ENCODE measurements around the gene HDX.
"Not testable (repeated sequence)": the region's sequence is repeated elsewhere in the genome, so short reads cannot be mapped to it uniquely, and the experiment has no call there.

HDX gene

GRCh38 chrX:84501798-84502628, at the start of gene HDX:
Gene HDX (minus strand): TSS chrX:84502453. CDS start chrX:84475397, 27,056 bp downstream.
- peak; percentile 86 for DNase-seq

DNA sequence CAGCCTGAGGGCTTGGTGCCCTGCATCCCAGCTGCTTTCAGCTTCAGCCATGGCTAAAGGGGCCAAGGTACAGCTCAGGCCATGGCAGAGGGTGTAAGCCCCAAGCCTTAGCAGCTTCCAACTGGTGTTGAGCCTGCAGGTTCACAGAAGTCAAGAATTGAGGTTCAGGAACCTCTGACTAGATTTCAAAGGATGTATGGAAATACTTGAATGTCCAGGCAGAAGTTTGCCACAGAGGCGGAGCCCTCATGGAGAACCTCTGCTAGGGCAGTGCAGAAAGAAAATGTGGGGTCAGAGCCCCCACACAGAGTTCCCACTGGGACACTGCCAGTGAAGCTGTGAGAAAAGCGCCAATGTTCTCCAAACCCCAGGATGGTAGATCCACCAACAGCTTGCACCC, 39.1 kb upstream of the HDX start:
- DNase-seq, result not testable (repeated sequence)

DNA sequence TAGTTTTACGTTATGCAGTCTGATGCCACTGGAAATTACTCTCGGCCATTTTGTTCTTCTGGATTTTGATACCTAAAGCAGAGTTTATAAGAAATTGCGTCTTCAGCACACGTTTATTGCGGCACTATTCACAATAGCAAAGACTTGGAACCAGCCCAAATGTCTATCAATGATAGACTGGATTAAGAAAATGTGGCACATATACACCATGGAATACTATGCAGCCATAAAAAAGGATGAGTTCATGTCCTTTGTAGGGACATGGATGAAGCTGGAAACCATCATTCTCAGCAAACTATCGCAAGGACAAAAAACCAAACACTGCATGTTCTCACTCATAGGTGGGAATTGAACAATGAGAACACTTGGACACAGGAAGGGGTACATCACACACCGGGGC, 35.4 kb upstream of the HDX start:
- DNase-seq, result not testable (repeated sequence)

- no peak for DNase-seq
Observed at GRCh38 chrX:84488426-84488825, 13.8 kb downstream of the HDX start.

- no peak for DNase-seq
Observed at GRCh38 chrX:84487365-84488353, 14.6 kb downstream of the HDX start.

- DNase-seq, result no peak
Observed at GRCh38 chrX:84479086-84479485, 23.2 kb downstream of the HDX start.

DNA sequence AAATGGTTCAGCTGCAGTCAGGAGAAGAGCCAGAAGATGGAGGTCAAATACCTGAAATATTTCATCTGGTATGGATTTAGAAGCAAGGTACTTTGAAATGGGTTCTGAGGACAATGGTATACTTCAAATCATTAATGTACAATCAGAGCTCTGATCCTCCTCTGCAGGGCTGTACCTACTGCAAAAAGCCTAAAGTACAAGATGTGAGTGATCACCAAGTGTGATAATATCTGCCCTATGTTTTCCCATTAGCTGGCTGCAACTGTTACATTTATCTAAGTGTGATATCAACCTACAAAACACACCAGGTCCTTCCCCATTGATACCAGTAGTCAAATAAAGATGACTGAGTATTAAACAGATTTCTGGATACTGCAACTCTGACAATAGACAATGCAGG, 25.1 kb downstream of the HDX start:
- DNase-seq, result no peak

DNA sequence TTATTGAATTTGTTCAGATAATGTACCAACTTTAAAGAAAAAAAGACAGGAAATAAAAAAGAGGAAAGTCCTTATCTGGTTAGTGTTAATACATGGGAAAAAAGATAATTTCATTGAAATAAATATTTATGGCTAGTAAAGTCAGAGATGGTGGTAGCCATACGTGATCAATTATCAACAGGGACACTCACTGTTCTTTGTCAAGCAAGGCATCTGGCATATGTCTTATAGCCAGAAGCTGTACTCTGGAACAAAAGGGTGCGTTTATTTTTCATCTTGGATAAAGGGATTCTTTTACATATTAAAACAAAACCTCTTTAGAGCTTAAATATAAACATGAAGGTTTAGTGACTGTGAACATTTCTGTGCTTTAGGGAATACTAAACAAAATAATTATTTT, 26.7 kb downstream of the HDX start:
- no peak for DNase-seq

- no peak for DNase-seq
Observed at GRCh38 chrX:84475101-84475500, 27.2 kb downstream of the HDX start.

DNA sequence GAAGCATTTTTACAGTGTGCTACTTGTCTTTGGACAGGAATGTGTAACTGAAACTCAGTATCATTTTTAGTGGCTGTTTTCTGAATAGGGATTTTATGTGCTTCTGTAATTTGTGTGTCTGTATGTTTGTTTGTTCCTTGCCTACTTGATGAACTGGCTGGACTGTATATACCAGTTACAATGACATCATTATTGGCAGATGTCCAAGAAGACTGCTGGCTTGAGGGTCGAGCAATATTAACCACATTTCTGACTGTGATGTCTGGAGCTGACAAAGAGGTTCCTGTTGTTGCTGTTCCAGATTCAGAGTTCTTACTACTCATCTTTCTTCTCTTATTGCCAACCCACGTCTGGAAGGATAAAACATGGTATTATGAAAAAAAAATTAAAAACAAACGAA, 33.0 kb downstream of the HDX start:
- peak; percentile 28 for DNase-seq

- DNase-seq, result no peak
Observed at GRCh38 chrX:84467898-84468297, 34.4 kb downstream of the HDX start.

DNA sequence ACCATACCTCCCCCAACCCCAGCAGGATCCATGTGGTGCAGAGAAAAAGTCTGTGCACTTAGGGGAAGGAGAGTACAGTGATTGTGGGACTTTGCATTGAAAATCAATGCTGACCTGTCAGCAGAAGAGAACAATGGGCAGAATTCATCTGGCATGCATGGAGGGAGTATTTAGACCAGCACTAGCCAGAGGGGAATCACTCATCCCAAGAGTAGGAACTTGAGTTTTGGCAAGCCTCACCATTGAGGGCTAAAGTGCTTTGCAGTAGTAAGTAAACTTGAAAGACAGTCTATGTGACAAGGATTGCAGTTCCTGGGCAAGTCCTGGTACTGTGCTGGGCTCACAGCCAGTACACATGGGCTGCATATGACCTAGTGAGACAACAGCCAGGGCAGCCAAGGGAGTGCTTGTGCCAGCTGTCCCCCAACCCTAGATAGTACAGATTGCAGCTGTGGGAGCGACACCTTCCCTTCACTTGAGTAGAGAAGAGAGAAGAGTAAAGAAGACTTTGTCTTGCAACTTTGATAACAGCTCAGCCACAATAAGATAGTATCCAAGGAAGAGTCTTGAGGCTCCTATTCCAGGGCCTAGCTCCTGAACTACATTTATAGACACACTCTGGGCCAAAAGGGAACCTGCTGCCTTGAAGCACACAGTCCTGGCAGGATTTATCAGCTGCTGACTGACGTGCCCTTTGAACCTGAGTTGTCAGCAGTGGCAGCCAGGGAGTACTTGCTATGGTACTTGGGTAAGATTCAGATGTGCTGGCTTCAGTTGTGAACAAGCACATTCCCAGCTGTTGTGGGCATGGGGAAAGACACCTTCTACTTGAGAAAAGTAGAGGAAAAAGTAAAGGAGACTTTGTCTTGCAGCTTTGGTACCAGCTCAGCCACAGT, 48.7 kb downstream of the HDX start:
- DNase-seq, result no peak

GRCh38 chrX:84441143-84441542, 61.1 kb downstream of the HDX start:
- no peak for DNase-seq

GRCh38 chrX:84415140-84415539, 87.1 kb downstream of the HDX start:
- no peak for DNase-seq

DNA sequence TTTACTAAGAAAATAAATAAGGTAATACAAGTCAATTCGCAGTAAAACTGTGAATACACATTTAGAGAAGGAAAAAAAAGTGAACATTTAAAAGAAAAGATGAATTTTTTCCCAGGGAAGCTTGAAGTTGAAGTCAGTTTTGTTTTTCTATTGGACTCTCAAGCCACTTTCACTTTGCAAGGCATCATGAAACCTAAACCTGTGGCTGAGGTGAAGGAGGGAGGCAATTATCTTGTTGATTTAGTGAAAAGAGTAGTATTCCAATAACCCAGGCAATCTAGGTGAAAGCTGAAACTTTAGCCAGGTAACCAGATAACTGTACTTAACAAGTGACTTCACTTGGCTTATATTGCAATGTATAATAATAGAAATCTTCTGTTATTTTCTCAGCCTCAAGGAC, 138.6 kb downstream of the HDX start:
- no peak for DNase-seq

DNA sequence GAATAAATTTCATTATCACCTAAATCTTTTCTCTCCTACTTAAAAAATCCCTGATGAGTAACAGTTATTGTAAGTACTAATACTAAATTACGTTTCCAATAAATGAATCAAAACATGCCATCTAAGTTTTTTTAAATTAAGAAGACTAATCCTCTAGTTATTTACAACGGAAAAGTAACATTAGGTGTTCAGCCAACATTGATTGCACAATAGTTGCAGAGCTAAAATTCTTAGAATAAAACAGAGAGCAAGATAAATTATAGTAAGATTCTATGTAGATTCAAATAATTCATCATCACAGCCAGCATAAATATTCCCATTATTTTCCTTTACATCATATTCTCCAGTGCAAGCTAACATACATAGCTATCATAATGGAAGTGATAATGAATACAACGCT, 139.2 kb downstream of the HDX start:
- no peak for DNase-seq

GRCh38 chrX:84362184-84362838, 139.9 kb downstream of the HDX start:
- DNase-seq, result no peak

DNA sequence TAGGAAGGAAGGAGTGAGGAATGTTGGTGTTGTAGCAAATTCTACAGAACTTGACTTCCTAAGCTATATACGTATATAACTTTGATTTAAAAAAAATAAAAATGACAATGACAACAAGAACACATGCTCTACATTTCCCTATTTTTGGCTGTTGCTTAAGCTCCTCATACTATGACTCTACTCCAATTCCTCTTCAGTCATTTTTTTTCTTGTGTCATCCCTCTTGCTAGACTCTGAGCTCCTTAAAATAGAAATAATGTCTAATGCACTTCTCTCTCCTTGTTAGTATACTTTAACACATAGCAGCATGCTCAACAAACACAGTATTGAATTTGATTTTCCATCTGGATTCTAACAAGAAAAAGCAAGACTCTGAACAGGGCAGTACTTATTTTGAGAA, 144.0 kb downstream of the HDX start:
- no peak for DNase-seq

DNA sequence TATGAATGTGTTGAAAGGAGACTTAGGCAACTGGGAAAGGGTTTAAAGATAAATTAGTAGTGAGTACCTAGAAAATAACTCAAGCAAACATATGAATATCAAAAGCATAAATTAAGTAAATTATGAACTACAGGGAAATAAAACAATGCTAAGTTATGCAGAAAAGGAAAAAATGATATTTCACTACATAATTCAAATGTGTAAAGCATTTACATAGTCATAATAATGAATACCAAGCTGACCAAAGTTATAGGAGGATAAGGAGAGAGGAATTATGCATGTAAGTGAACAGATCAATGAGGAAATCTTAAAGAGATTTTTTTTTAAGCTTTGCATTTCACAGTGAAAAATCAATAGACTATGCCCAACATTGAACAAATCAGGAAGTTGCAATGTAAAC, 145.0 kb downstream of the HDX start:
- no peak for DNase-seq

GRCh38 chrX:84340968-84341367, 161.3 kb downstream of the HDX start:
- DNase-seq, result no peak

GRCh38 chrX:84339507-84340364, 162.5 kb downstream of the HDX start:
- peak; percentile 1 for DNase-seq
